HUES6 (cell line): ENCODE results near the gene PPM1H.

Experiments used
- H3K27ac ChIP-seq: 2 replicates; pipeline ENCODE4 v1.7.0; 2013; ENCODE audit warnings: low read depth, mild to moderate bottlenecking, low read length, inconsistent platforms
- H3K27me3 ChIP-seq: 2 replicates; pipeline ENCODE4 v1.6.1; 2013; ENCODE audit warnings: low read length; ENCODE audit not compliant: control insufficient read depth, insufficient read depth
- H3K36me3 ChIP-seq: 2 replicates; pipeline ENCODE4 v1.6.1; 2013; ENCODE audit warnings: low read length; ENCODE audit not compliant: control insufficient read depth, insufficient read depth
- H3K4me1 ChIP-seq: 2 replicates; pipeline ENCODE4 v1.6.1; 2013; ENCODE audit warnings: low read length; ENCODE audit not compliant: control insufficient read depth, insufficient read depth
- H3K4me3 ChIP-seq: 2 replicates; pipeline ENCODE4 v1.5.1; 2013; ENCODE audit warnings: low read depth, low read length
- H3K9ac ChIP-seq: one replicate; pipeline ENCODE4 v1.6.1; 2013; ENCODE audit warnings: mild to moderate bottlenecking, low read length
- H3K9me3 ChIP-seq: 2 replicates; pipeline ENCODE4 v1.6.1; 2013; ENCODE audit warnings: low read depth, low read length; ENCODE audit not compliant: control insufficient read depth, insufficient read depth

PPM1H gene

DNA sequence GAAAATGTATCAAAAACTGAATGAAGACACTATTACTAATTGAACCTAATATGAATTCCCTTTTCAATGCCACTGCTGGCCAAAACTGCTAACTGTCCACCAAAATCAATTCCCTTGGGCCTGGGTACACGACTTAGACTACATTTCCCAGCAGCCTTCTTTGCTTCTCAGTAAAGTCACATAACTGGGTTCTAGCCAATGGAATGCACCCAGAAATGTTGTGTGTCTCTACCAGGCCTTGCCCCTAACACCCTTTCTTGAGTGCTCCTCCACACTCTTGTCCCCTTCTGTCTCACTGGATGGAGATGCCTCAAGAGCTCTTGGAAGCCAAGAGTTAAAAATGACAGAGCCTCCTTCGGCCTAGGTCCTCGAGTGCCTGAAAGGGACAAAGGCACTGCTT lies 156.8 kb downstream of the PPM1H start:
- H3K27ac ChIP-seq, result no peak overlapping the region
- H3K9ac ChIP-seq, result no peak overlapping the region
- H3K36me3 ChIP-seq, result no peaks in the 10 kb centered on the region
- no peaks in the 10 kb centered on the region for H3K4me1 ChIP-seq
- no peak overlapping the region for H3K4me3 ChIP-seq
- no peaks in the 10 kb centered on the region for H3K27me3 ChIP-seq
- no peaks in the 10 kb centered on the region for H3K9me3 ChIP-seq

DNA sequence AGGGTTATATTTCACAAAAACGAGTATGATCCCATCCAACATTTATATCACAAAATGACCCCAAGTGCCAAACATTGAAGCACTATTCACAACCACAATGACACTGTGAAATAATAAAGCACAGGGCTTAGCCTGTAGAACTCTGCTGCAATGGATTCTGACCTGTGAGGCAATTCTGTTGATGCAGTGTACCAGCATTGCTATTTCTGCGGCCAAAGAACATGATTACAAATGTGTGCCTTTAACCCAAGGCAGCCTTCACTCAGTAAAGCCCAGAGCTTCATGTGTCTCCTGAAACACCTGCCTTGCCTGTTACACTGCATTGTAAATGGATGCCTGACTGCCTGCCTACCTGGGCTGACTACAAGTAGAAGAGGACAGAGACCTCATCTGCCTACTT lies 158.0 kb downstream of the PPM1H start:
- Histone ChIP-seq H3K9ac (no peak overlapping the region), H3K4me3 (no peak overlapping the region), H3K9me3 (no peaks in the 10 kb centered on the region), H3K4me1 (no peaks in the 10 kb centered on the region), H3K27ac (no peak overlapping the region), H3K27me3 (no peaks in the 10 kb centered on the region), H3K36me3 (no peaks in the 10 kb centered on the region)

DNA sequence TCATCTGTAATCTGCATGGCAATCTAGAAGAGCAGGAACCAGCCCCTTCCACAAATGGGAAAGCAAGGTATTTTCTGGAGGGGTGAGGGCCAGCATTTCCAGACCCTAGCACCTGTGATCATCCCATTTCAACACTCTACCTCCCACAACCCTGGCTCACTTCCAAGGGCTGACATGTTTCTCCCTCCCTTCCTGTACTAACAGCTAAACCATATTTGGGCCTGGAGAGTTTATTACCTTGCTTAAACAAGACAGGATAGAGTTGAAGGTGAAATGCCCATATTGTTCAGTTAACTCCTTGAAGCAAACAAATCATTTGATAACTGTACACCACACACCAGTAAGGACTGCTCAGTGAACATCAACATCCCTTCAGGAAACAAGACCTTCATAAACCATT lies 158.4 kb downstream of the PPM1H start:
- Histone ChIP-seq H3K4me1 (peaks cover 3% of the 10 kb centered on the region; the same call in 1 of the 2 replicates), H3K27ac (no peak overlapping the region), H3K4me3 (no peak overlapping the region), H3K9ac (no peak overlapping the region), H3K9me3 (no peaks in the 10 kb centered on the region), H3K36me3 (no peaks in the 10 kb centered on the region), H3K27me3 (no peaks in the 10 kb centered on the region)

DNA sequence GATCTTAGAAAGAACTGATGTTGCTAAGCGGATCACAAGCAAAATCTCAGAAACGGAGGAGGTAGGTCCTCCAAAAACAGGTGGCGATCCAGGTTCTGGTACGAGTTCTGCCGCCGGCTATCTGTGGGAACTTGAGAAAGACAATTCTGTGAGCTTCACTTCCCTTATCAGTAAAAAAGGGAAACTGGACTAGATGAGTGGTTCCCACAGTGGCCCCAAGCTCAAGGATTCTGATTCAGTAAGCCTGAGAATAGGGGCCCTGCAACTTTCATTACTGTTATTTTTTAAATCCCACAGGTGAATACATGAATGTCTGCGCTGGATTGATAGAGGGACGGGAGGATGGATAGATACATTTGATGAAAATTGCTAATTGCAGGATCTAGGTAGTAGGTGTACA lies 160.2 kb downstream of the PPM1H start:
- H3K27ac ChIP-seq, result no peak overlapping the region
- H3K4me1 ChIP-seq, result peaks cover 20% of the 10 kb centered on the region
- no peak overlapping the region for H3K4me3 ChIP-seq
- no peaks in the 10 kb centered on the region for H3K36me3 ChIP-seq
- no peaks in the 10 kb centered on the region for H3K27me3 ChIP-seq
- no peaks in the 10 kb centered on the region for H3K9me3 ChIP-seq
- no peak overlapping the region for H3K9ac ChIP-seq

DNA sequence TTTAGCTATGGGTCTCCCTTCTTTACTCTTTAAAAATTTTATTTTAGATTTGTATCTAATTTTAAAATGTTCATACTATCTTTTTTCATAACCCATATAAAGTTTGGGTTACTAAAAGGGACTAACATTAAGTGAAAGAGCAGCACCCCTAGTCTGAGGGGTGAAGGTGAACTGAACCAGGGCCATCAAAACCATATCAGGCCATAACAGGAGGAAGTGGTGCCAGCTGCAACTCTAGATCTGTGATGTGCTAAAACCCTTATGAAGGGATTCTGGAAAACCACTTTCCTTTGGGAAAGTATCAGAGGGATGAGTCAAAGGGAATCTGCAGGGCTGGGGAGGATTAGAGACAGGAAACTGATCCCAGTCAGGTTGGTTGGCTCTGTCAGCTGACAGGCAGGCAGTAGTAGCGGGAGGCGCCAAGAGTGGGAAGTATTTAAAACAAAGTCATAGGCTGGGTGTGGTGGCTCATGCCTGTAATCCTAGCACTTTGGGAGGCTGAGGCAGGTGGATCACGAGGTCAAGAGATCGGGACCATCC lies 162.5 kb downstream of the PPM1H start:
- Histone ChIP-seq H3K4me3 (no peak overlapping the region), H3K36me3 (no peaks in the 10 kb centered on the region), H3K27ac (no peak overlapping the region), H3K4me1 (peaks cover 28% of the 10 kb centered on the region), H3K9ac (no peak overlapping the region), H3K27me3 (no peaks in the 10 kb centered on the region), H3K9me3 (no peaks in the 10 kb centered on the region)

DNA sequence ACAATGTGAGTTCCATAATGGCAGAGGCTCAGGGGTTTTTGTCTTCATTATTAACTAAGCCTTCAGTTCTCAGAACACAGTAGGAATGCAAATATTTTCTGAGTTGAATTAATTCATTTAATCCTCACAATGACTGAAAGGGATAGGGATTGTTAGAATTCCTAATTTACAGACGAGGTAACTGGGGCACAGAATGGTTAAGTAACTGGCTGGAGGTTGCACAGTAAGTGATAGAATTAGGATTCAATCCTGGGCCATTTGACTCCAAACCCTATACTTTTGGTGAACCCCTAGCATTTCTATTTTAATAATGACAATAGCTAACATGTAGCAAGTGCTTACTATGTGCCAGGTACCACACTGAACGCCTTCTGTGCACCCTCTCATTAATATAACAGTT lies 163.1 kb downstream of the PPM1H start:
- Histone ChIP-seq H3K9me3 (no peaks in the 10 kb centered on the region), H3K27ac (no peak overlapping the region), H3K4me1 (peaks cover 28% of the 10 kb centered on the region), H3K27me3 (no peaks in the 10 kb centered on the region), H3K9ac (no peak overlapping the region), H3K36me3 (no peaks in the 10 kb centered on the region), H3K4me3 (no peak overlapping the region)

DNA sequence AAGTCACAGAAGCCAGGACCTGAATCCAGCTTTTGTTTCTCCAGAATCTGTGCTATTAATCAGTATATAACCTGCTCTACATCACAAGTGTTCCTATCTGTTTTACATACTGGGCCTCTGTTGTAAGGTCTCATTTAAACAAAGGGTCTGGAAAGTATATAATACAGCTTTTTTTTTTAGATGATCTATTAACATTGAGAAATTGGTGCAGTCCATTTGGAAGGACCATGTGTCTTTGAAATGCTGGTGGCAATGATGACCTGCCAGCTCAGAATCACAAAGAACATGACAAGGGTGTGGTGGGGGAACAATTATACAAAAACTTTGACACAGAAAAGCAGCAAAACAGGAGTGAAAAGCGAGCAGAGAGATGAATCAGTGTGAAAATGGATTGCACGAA lies 164.6 kb downstream of the PPM1H start:
- no peaks in the 10 kb centered on the region for H3K27me3 ChIP-seq
- peaks cover 28% of the 10 kb centered on the region for H3K4me1 ChIP-seq
- H3K9me3 ChIP-seq, result no peaks in the 10 kb centered on the region
- H3K36me3 ChIP-seq, result no peaks in the 10 kb centered on the region
- H3K9ac ChIP-seq, result no peak overlapping the region
- no peak overlapping the region for H3K4me3 ChIP-seq
- no peak overlapping the region for H3K27ac ChIP-seq

DNA sequence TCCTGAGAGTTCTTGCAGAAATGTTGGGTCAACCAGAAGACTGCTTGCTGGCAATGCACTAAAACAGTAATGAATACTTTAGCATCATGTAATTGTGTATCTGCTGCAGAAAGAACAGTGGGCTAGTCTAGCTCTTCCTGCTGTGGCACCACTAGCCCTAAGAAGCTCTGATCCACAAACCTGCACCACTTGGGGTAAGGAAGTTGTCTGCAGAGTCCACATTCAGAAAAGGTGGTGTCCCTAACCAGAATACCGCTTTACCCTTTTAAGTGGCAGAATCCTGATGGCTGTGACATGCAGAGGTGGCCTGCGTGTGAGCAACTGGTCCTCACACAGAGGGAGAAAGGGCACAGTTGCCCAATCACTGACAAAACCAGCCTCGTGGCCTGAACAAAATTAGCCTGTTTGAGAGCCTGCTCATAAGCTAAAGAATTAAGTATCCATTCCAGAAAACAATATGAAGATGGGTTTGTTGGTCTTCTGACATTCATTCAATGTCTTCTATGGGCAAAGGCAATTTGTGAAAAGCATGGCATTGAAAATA lies 165.8 kb downstream of the PPM1H start:
- no peak overlapping the region for H3K27ac ChIP-seq
- peaks cover 6% of the 10 kb centered on the region; the same call in 1 of the 2 replicates for H3K36me3 ChIP-seq
- no peaks in the 10 kb centered on the region for H3K27me3 ChIP-seq
- H3K4me1 ChIP-seq, result peaks cover 28% of the 10 kb centered on the region
- H3K9me3 ChIP-seq, result no peaks in the 10 kb centered on the region
- H3K4me3 ChIP-seq, result no peak overlapping the region
- H3K9ac ChIP-seq, result no peak overlapping the region

DNA sequence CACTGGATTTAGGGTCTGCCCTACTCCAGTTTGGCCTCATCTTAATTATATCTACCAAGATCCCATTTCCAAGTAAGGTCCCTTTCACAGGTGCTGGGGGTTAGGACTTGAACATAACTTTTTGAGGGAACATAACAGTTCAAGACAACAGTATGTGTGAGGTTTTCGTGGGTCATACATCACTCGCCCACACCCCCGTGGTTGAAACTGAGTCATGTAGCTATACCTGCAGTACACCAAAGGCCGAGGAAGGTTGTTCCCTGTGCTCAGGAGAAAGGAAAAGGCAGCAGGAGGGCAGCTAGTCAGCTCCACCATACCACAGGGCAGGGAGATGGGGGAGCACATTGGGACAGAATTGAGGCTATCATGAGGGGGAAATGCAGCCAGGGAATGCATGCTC lies 167.0 kb downstream of the PPM1H start:
- Histone ChIP-seq H3K9ac (no peak overlapping the region), H3K27me3 (no peaks in the 10 kb centered on the region), H3K4me3 (no peak overlapping the region), H3K27ac (no peak overlapping the region), H3K9me3 (no peaks in the 10 kb centered on the region), H3K4me1 (peaks cover 28% of the 10 kb centered on the region), H3K36me3 (peaks cover 8% of the 10 kb centered on the region)

DNA sequence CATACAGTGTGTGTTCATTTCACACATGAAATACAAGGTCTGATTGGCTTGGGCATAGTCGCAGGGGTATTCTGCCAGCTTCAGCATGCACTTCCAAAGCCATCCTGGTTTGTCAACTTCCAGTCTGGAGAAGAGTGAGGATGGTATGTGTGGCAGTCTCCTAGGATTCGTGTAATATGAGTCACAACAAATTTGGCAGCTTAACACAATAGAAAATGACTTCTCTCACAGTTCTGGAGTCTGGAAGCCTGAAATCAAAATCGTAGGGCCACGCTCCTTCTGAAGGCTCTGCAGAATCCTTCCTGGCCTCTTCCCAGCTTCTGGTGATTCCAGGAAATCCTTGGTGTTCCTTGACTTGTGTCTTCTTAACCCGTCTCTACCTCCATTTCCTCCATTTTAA lies 167.5 kb downstream of the PPM1H start:
- Histone ChIP-seq H3K27me3 (no peaks in the 10 kb centered on the region), H3K36me3 (peaks cover 8% of the 10 kb centered on the region), H3K9ac (no peak overlapping the region), H3K27ac (no peak overlapping the region), H3K4me3 (no peak overlapping the region), H3K9me3 (no peaks in the 10 kb centered on the region), H3K4me1 (peaks cover 28% of the 10 kb centered on the region)

DNA sequence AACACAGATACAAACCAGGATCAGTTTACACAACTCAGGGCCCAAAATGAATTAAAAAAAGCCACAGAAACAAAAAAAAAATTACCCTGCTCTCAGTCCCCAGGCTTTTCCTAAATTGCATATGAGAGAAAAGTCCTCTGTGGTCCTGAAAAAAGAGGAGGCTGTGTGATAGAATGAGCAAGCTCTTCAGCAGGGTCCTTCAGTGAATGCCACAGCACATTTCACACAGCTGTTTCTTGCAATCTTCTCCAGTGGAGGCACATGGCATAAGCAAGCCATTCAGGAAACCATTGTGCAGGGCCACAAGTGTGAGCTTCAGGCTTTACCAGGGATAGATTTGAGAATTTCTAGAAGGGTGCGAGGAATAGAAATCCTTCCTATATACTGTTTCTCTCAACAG lies 168.5 kb downstream of the PPM1H start:
- no peaks in the 10 kb centered on the region for H3K27me3 ChIP-seq
- H3K4me1 ChIP-seq, result peaks cover 24% of the 10 kb centered on the region
- no peak overlapping the region for H3K27ac ChIP-seq
- H3K9ac ChIP-seq, result no peak overlapping the region
- peaks cover 11% of the 10 kb centered on the region for H3K36me3 ChIP-seq
- no peak overlapping the region for H3K4me3 ChIP-seq
- H3K9me3 ChIP-seq, result no peaks in the 10 kb centered on the region
